HepG2 (cell line): ENCODE measurements around the gene SPTBN4. TPM values are rescaled to one million over a fixed set of nuclear protein-coding genes. Genes with fewer than 3 reads are reported as not detected.
A peak's percentile ranks its signal among the peaks of the same experiment; 100 is the strongest.

Experiments used
- BRD4 ChIP-seq: sonication (generic); formaldehyde crosslinking; IDR thresholded peaks from 2 replicates; pipeline ENCODE4 v1.4.0; 2020; ENCODE audit warnings: missing genetic modification reagents
- CREM ChIP-seq, 2 experiments: sonication (generic) in 1 of 2; formaldehyde crosslinking in 1 of 2; IDR thresholded peaks; 2 replicates each; pipeline versions ENCODE4 v1.4.0 to v1.6.1; 2016 to 2020; ENCODE audit warnings: antibody characterized with exemption in 1 of 2, mild to moderate bottlenecking in 1 of 2, missing genetic modification reagents in 1 of 2
- FOXA1 ChIP-seq, 2 experiments: fragments of 450-650 bp in 1 of 2; sonication (generic) in 1 of 2; formaldehyde crosslinking in 1 of 2; IDR thresholded peaks; 2 replicates each; pipeline versions ENCODE4 v1.4.0 to v1.6.1; 2016 to 2020; ENCODE audit warnings: missing genetic modification reagents in 1 of 2
- GABPA ChIP-seq, 2 experiments: IDR thresholded peaks; 2 replicates each; pipeline ENCODE4 v1.6.1; 2011 to 2016; ENCODE audit warnings: low read depth in 2 of 2, low read length in 1 of 2, missing biosample characterization in 1 of 2, missing genetic modification characterization in 1 of 2
- GZF1 ChIP-seq: sonication (generic); formaldehyde crosslinking; IDR thresholded peaks from 2 replicates; pipeline ENCODE4 v1.5.1; 2020; ENCODE audit warnings: mild to moderate bottlenecking, missing genetic modification reagents
- HNRNPK ChIP-seq: fragments of 200-400 bp; formaldehyde crosslinking; IDR thresholded peaks from 2 replicates; pipeline ENCODE4 v1.6.1; 2018; ENCODE audit warnings: low read length, low read depth, moderate library complexity, mild to moderate bottlenecking; ENCODE audit not compliant: poor library complexity, severe bottlenecking
- RFX3 ChIP-seq: IDR thresholded peaks from 2 replicates; pipeline ENCODE4 v1.6.1; 2016; ENCODE audit warnings: missing biosample characterization, missing genetic modification reagents
- ZEB1 ChIP-seq: IDR thresholded peaks from 2 replicates; pipeline ENCODE4 v1.6.1; 2012; ENCODE audit warnings: mild to moderate bottlenecking, low read depth, inconsistent platforms; ENCODE audit not compliant: insufficient replicate concordance
- ZNF12 ChIP-seq: sonication (generic); formaldehyde crosslinking; IDR thresholded peaks from 2 replicates; pipeline ENCODE4 v1.5.0; 2020; ENCODE audit warnings: missing genetic modification reagents
- ZNF143 ChIP-seq: sonication (generic); formaldehyde crosslinking; IDR thresholded peaks from 2 replicates; pipeline ENCODE4 v1.4.0; 2020; ENCODE audit warnings: missing genetic modification reagents
- ZNF782 ChIP-seq: sonication (generic); formaldehyde crosslinking; IDR thresholded peaks from 2 replicates; pipeline ENCODE4 v1.4.0; 2020; ENCODE audit warnings: missing genetic modification reagents, mild to moderate bottlenecking, borderline replicate concordance
- polyA plus RNA-seq, 8 experiments: library from polyadenylated mRNA; depleted of rRNA in 3 of 8; stranded (reverse) in 7 of 8; unstranded in 1 of 8; fragments of >200 nt; fragmentation: Illumina TruSeq in 4 of 8; extraction: Trizol in 4 of 8; gene quantifications; 2 replicates each; pipeline versions ENCODE4 v1.2.1 to v1.2.3, GENCODE V29; 2011 to 2016; ENCODE audit warnings: low read depth in 4 of 8, missing spikeins in 1 of 8, mixed read lengths in 1 of 8; ENCODE audit not compliant: insufficient read depth in 1 of 8
- total RNA-seq, 5 experiments: library from RNA; depleted of rRNA; stranded (reverse); fragments of >200 nt; fragmentation: Illumina TruSeq; extraction: Trizol; gene quantifications; 2 replicates each; pipeline ENCODE4 v1.2.3, GENCODE V29; 2016; ENCODE audit warnings: low read depth in 1 of 5
- TF ChIP-seq, protein P1 (sequence below), 2 experiments: IDR thresholded peaks; 2 replicates each; pipeline ENCODE4 v1.6.1; 2011 to 2012; ENCODE audit warnings: low read length in 2 of 2, borderline replicate concordance in 1 of 2, low read depth in 1 of 2, mild to moderate bottlenecking in 1 of 2, moderate library complexity in 1 of 2
- TF ChIP-seq, protein P2 (sequence below): sonication (generic); formaldehyde crosslinking; IDR thresholded peaks from 2 replicates; pipeline ENCODE4 v1.5.1; 2020; ENCODE audit warnings: mild to moderate bottlenecking, missing genetic modification reagents, borderline replicate concordance

The SPTBN4 gene
- total and polyA plus RNA-seq, 2 of the 13 experiments (the other 11 are each of a cell fraction or from before 2014, with no cell fraction given): 0.11 TPM

DNA sequence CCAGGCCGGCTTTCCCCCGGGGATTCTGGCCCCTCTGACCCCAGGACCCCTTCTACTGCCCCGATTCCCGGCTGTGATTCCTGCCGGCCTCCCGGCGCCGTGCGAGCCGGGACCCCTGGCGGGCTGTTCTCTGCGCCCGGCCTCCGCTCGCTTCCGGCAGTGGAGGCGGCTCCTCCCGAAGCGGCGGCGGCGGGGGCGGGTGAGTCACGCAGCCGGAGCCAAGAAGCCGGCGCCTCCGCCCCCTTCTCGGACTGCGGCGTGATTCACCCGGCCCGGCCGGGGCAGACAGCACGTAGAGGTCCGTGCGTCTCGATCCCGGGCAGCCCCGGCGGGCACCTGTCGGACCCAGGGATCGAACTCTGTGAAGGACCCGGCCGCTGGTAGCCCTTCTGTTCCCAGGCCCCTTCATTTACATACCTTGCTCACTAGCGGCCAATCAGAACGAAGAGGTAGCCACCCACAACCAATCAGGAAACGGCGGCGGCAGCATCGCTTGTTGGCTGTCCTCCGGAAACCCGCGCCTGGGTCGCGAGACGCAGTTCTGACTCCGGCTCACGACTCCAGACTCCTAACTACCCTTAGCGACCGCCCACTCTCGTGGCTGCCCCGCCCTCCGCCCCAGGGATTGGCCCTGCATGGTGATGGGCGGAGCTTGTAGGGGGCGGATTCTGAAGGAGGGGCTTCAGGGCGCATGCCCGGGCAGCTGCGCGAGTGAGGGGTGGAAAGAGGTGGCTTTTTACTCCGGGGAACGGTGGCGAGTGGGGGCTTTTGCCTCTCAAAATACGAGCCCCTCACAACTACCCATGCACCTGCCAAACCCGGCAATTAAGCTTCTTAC lies 41.1 kb upstream of the SPTBN4 start, which contains the start of gene SERTAD1 (continued):
- peak; percentile 51 for TF ChIP-seq CREM (IDR thresholded peaks at IDR 0.05)
- TF ChIP-seq CREM (CRISPR knock-in tag; IDR thresholded peaks at IDR 0.05): no peak
- TF ChIP-seq GZF1 (CRISPR knock-in tag): no peak
- peak; percentile 59 for TF ChIP-seq ZEB1
- TF ChIP-seq ZNF143 (CRISPR knock-in tag): peak; percentile 53; the same call in 1 of the 2 replicates
- TF ChIP-seq, protein P1, sequence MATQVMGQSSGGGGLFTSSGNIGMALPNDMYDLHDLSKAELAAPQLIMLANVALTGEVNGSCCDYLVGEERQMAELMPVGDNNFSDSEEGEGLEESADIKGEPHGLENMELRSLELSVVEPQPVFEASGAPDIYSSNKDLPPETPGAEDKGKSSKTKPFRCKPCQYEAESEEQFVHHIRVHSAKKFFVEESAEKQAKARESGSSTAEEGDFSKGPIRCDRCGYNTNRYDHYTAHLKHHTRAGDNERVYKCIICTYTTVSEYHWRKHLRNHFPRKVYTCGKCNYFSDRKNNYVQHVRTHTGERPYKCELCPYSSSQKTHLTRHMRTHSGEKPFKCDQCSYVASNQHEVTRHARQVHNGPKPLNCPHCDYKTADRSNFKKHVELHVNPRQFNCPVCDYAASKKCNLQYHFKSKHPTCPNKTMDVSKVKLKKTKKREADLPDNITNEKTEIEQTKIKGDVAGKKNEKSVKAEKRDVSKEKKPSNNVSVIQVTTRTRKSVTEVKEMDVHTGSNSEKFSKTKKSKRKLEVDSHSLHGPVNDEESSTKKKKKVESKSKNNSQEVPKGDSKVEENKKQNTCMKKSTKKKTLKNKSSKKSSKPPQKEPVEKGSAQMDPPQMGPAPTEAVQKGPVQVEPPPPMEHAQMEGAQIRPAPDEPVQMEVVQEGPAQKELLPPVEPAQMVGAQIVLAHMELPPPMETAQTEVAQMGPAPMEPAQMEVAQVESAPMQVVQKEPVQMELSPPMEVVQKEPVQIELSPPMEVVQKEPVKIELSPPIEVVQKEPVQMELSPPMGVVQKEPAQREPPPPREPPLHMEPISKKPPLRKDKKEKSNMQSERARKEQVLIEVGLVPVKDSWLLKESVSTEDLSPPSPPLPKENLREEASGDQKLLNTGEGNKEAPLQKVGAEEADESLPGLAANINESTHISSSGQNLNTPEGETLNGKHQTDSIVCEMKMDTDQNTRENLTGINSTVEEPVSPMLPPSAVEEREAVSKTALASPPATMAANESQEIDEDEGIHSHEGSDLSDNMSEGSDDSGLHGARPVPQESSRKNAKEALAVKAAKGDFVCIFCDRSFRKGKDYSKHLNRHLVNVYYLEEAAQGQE (IDR thresholded peaks at IDR 0.05; ENCODE audit: borderline replicate concordance in 1 of 2, low read depth in 1 of 2, low read length in 2 of 2): peak in 1 of 2 experiments; percentile 27; a peak in 1 of 4 replicates
- peak; percentile 69; the same call in 1 of the 2 replicates for TF ChIP-seq ZNF12 (CRISPR knock-in tag)
- TF ChIP-seq, protein P2, sequence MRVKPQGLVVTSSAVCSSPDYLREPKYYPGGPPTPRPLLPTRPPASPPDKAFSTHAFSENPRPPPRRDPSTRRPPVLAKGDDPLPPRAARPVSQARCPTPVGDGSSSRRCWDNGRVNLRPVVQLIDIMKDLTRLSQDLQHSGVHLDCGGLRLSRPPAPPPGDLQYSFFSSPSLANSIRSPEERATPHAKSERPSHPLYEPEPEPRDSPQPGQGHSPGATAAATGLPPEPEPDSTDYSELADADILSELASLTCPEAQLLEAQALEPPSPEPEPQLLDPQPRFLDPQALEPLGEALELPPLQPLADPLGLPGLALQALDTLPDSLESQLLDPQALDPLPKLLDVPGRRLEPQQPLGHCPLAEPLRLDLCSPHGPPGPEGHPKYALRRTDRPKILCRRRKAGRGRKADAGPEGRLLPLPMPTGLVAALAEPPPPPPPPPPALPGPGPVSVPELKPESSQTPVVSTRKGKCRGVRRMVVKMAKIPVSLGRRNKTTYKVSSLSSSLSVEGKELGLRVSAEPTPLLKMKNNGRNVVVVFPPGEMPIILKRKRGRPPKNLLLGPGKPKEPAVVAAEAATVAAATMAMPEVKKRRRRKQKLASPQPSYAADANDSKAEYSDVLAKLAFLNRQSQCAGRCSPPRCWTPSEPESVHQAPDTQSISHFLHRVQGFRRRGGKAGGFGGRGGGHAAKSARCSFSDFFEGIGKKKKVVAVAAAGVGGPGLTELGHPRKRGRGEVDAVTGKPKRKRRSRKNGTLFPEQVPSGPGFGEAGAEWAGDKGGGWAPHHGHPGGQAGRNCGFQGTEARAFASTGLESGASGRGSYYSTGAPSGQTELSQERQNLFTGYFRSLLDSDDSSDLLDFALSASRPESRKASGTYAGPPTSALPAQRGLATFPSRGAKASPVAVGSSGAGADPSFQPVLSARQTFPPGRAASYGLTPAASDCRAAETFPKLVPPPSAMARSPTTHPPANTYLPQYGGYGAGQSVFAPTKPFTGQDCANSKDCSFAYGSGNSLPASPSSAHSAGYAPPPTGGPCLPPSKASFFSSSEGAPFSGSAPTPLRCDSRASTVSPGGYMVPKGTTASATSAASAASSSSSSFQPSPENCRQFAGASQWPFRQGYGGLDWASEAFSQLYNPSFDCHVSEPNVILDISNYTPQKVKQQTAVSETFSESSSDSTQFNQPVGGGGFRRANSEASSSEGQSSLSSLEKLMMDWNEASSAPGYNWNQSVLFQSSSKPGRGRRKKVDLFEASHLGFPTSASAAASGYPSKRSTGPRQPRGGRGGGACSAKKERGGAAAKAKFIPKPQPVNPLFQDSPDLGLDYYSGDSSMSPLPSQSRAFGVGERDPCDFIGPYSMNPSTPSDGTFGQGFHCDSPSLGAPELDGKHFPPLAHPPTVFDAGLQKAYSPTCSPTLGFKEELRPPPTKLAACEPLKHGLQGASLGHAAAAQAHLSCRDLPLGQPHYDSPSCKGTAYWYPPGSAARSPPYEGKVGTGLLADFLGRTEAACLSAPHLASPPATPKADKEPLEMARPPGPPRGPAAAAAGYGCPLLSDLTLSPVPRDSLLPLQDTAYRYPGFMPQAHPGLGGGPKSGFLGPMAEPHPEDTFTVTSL: 0 out of 2 replicates have a peak, but pooled peaks have one; percentile 26
- TF ChIP-seq GABPA (IDR thresholded peaks at IDR 0.05; ENCODE audit: low read depth, low read length): no peak
- TF ChIP-seq GABPA (CRISPR knock-in tag; IDR thresholded peaks at IDR 0.05; ENCODE audit: low read depth): peak; percentile 55
- peak; percentile 7; the same call in 1 of the 2 replicates for TF ChIP-seq ZNF782 (CRISPR knock-in tag)
- no peak for TF ChIP-seq HNRNPK
- no peak for TF ChIP-seq FOXA1 (IDR thresholded peaks at IDR 0.05)
- TF ChIP-seq FOXA1 (CRISPR knock-in tag; IDR thresholded peaks at IDR 0.05): peak; percentile 37; the same call in 1 of the 2 replicates
- peak; percentile 39; the same call in 1 of the 2 replicates for TF ChIP-seq BRD4
- no peak for TF ChIP-seq RFX3 (CRISPR knock-in tag)
